ENCODE measurements around the gene WDR37. TPM values are rescaled to one million over a fixed set of nuclear protein-coding genes. Genes with fewer than 3 reads are reported as not detected.

The WDR37 gene
- total and polyA plus RNA-seq, 8 donors: 4.6 to 11.6 (median 8.6) TPM

GRCh38 chr10:1096287-1096889, 40.2 kb downstream of the WDR37 start:
- ATAC-seq (no peak), FAIRE-seq (no peak), DNase-seq (peak in 1 of 6 donors; percentile 41)
- no peaks in the 10 kb centered on the region for H3K9me3 ChIP-seq
- no peak overlapping the region for H3K4me3 ChIP-seq
- 92 to 95% methylated on average over 27 of the region's 27 CpGs for WGBS, 2 donors
- no peak for TF ChIP-seq CTCF (IDR thresholded peaks at IDR 0.05)
- intact Hi-C loops (cut with DNase I): no loop called here
- H3K27me3 ChIP-seq: no peaks in the 10 kb centered on the region
- no peak overlapping the region for H3K27ac ChIP-seq
- H3K4me1 ChIP-seq: no peaks in the 10 kb centered on the region
- peaks cover 0 to 34% (median 8%) of the 10 kb centered on the region in 3 donors for H3K36me3 ChIP-seq

GRCh38 chr10:1097436-1097835, 41.3 kb downstream of the WDR37 start:
- no peaks in the 10 kb centered on the region for H3K27me3 ChIP-seq
- no peaks in the 10 kb centered on the region for H3K4me1 ChIP-seq
- DNase-seq (peak in 1 of 6 donors; percentile 36), FAIRE-seq (no peak), ATAC-seq (no peak)
- intact Hi-C loops (cut with DNase I): no loop called here
- TF ChIP-seq CTCF (IDR thresholded peaks at IDR 0.05): no peak
- peaks cover 0 to 34% (median 8%) of the 10 kb centered on the region in 3 donors for H3K36me3 ChIP-seq
- H3K27ac ChIP-seq: no peak overlapping the region
- H3K9me3 ChIP-seq: no peaks in the 10 kb centered on the region
- 89 to 91% methylated on average over 6 of the region's 6 CpGs for WGBS, 2 donors
- no peak overlapping the region for H3K4me3 ChIP-seq

- intact Hi-C loops (cut with DNase I): no loop called here
- Histone ChIP-seq H3K4me1 (no peaks in the 10 kb centered on the region), H3K9me3 (no peaks in the 10 kb centered on the region), H3K27ac (no peak overlapping the region), H3K27me3 (no peaks in the 10 kb centered on the region), H3K4me3 (no peak overlapping the region), H3K36me3 (peaks cover 0 to 37% (median 0%) of the 10 kb centered on the region in 3 donors)
- ATAC-seq (no peak), FAIRE-seq (no peak), DNase-seq (peak in 1 of 6 donors; percentile 16)
- no peak for TF ChIP-seq CTCF (IDR thresholded peaks at IDR 0.05)
- 74 to 87% methylated on average over 3 of the region's 3 CpGs for WGBS, 2 donors
These were observed 44.0 kb downstream of the WDR37 start for GRCh38 chr10:1100143-1100542.

GRCh38 chr10:1100691-1101368, 44.6 kb downstream of the WDR37 start:
- no peak for ATAC-seq
- Histone ChIP-seq H3K27me3 (no peaks in the 10 kb centered on the region), H3K9me3 (no peaks in the 10 kb centered on the region), H3K36me3 (peaks cover 0 to 35% (median 0%) of the 10 kb centered on the region in 3 donors), H3K27ac (no peak overlapping the region), H3K4me3 (no peak overlapping the region), H3K4me1 (no peaks in the 10 kb centered on the region)
- no peak for FAIRE-seq
- 76 to 78% methylated on average over 23 of the region's 23 CpGs for WGBS, 2 donors
- TF ChIP-seq CTCF (IDR thresholded peaks at IDR 0.05): no peak
- intact Hi-C loops (cut with DNase I): no loop called here
- DNase-seq: peak in 1 of 6 donors; percentile 37

GRCh38 chr10:1101946-1102345, 45.8 kb downstream of the WDR37 start:
- Histone ChIP-seq H3K36me3 (peaks cover 0 to 35% (median 2%) of the 10 kb centered on the region in 3 donors), H3K27me3 (no peaks in the 10 kb centered on the region), H3K4me1 (no peaks in the 10 kb centered on the region), H3K9me3 (no peaks in the 10 kb centered on the region), H3K4me3 (no peak overlapping the region), H3K27ac (no peak overlapping the region)
- FAIRE-seq (no peak), DNase-seq (peak in 1 of 6 donors; percentile 43), ATAC-seq (no peak)
- 96 to 98% methylated on average over 37 of the region's 37 CpGs for WGBS, 2 donors
- intact Hi-C loops (cut with DNase I): no loop called here
- TF ChIP-seq CTCF (IDR thresholded peaks at IDR 0.05): no peak

All from pancreas (tissue), 10 donors.